ENCODE results near the gene ADSS1.

DNA sequence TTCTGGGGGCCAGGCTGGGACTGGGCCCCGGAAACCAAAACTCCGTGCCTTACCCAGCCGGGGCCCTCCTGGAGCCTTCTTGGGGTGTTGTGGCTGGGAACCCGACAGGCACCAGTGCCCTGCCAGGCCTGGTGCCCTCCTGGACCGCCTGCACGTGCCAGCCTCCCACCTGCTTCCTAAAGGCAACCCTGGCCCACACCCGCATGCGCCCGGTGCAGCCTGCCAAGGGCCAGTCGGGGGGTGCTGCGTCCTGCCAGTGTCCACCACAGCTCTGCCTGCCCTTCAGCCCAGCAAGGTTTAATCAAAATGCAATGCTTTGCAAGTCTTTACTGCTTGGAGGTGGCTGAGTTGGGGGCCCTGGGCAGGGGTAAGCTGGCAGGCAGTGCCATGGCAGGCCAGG lies 5.2 kb upstream of the ADSS1 start:
- TF ChIP-seq, protein P1, sequence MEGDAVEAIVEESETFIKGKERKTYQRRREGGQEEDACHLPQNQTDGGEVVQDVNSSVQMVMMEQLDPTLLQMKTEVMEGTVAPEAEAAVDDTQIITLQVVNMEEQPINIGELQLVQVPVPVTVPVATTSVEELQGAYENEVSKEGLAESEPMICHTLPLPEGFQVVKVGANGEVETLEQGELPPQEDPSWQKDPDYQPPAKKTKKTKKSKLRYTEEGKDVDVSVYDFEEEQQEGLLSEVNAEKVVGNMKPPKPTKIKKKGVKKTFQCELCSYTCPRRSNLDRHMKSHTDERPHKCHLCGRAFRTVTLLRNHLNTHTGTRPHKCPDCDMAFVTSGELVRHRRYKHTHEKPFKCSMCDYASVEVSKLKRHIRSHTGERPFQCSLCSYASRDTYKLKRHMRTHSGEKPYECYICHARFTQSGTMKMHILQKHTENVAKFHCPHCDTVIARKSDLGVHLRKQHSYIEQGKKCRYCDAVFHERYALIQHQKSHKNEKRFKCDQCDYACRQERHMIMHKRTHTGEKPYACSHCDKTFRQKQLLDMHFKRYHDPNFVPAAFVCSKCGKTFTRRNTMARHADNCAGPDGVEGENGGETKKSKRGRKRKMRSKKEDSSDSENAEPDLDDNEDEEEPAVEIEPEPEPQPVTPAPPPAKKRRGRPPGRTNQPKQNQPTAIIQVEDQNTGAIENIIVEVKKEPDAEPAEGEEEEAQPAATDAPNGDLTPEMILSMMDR (optimal IDR thresholded peaks at IDR 0.05 in 1 of 3, IDR thresholded peaks at IDR 0.05 in 1 of 3, conservative IDR thresholded peaks at IDR 0.05 in 1 of 3; ENCODE audit: extremely low read depth in 1 of 3, insufficient read depth in 2 of 3, low read length in 3 of 3), result no peak
- TF ChIP-seq EZH2 (IDR thresholded peaks at IDR 0.05; ENCODE audit: low read length), result no peak

All from keratinocyte (primary cell).